Cardiac muscle cell (in vitro differentiated cells and primary cell): ENCODE data around the gene HLA-DQA1. TPM values are rescaled to one million over a fixed set of nuclear protein-coding genes. Genes with fewer than 3 reads are reported as not detected.
"Not testable (repeated sequence)": the region's sequence is repeated elsewhere in the genome, so short reads cannot be mapped to it uniquely, and the experiment has no call there.

Experiments used
- DNase-seq, 2 donors: peaks; one replicate each; pipeline versions ENCODE4 v3.0.0 to v3.0.0-alpha.2; 2010 to 2017; ENCODE audit warnings: low read depth in 1 of 2, low spot score in 1 of 2
- H3K27ac ChIP-seq: fragments of 200-600 bp; sonication (generic); 2 replicates; pipeline ENCODE4 v1.5.1; 2016
- H3K27me3 ChIP-seq: fragments of 200-600 bp; sonication (generic); 2 replicates; pipeline ENCODE4 v1.6.0; 2016; ENCODE audit warnings: control low read depth
- H3K36me3 ChIP-seq: fragments of 200-600 bp; sonication (generic); 2 replicates; pipeline ENCODE4 v1.5.1; 2016; ENCODE audit warnings: control low read depth
- H3K4me1 ChIP-seq: fragments of 200-600 bp; sonication (generic); 2 replicates; pipeline ENCODE4 v1.8.1; 2017; ENCODE audit warnings: low read depth, mild to moderate bottlenecking, mixed run types
- H3K4me3 ChIP-seq: fragments of 200-600 bp; sonication (generic); 2 replicates; pipeline ENCODE4 v1.5.1; 2016; ENCODE audit warnings: mild to moderate bottlenecking
- H3K9me3 ChIP-seq: fragments of 200-600 bp; sonication (generic); 2 replicates; pipeline ENCODE4 v1.5.1; 2017; ENCODE audit warnings: low read depth, mild to moderate bottlenecking, control low read depth
- polyA plus RNA-seq: library from polyadenylated mRNA; unstranded; fragments of >200 nt; fragmentation: Nextera tagmentation; extraction: Ambion mirVana; gene quantifications from 2 replicates; pipeline ENCODE4 v1.2.1, GENCODE V29; 2016
- total RNA-seq: library from RNA; depleted of rRNA; stranded (reverse); fragments of >200 nt; gene quantifications from 2 replicates; pipeline ENCODE4 v1.2.3, GENCODE V29; 2016
- TF ChIP-seq, protein P1 (sequence below): IDR thresholded peaks from 2 replicates; pipeline ENCODE4 v1.5.1; 2012; ENCODE audit warnings: low read depth, mild to moderate bottlenecking, low read length

The HLA-DQA1 gene
- total and polyA plus RNA-seq, 2 experiments from 2014 or later = not detected

GRCh38 chr6:32623693-32624092, 13.5 kb upstream of the HLA-DQA1 start:
- H3K4me3 ChIP-seq = no peak overlapping the region
- H3K27ac ChIP-seq = no peak overlapping the region
- H3K27me3 ChIP-seq = no peaks in the 10 kb centered on the region
- DNase-seq = no peak
- H3K4me1 ChIP-seq = no peaks in the 10 kb centered on the region
- TF ChIP-seq, protein P1, sequence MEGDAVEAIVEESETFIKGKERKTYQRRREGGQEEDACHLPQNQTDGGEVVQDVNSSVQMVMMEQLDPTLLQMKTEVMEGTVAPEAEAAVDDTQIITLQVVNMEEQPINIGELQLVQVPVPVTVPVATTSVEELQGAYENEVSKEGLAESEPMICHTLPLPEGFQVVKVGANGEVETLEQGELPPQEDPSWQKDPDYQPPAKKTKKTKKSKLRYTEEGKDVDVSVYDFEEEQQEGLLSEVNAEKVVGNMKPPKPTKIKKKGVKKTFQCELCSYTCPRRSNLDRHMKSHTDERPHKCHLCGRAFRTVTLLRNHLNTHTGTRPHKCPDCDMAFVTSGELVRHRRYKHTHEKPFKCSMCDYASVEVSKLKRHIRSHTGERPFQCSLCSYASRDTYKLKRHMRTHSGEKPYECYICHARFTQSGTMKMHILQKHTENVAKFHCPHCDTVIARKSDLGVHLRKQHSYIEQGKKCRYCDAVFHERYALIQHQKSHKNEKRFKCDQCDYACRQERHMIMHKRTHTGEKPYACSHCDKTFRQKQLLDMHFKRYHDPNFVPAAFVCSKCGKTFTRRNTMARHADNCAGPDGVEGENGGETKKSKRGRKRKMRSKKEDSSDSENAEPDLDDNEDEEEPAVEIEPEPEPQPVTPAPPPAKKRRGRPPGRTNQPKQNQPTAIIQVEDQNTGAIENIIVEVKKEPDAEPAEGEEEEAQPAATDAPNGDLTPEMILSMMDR = no peak
- no peaks in the 10 kb centered on the region for H3K36me3 ChIP-seq
- no peaks in the 10 kb centered on the region for H3K9me3 ChIP-seq

DNA sequence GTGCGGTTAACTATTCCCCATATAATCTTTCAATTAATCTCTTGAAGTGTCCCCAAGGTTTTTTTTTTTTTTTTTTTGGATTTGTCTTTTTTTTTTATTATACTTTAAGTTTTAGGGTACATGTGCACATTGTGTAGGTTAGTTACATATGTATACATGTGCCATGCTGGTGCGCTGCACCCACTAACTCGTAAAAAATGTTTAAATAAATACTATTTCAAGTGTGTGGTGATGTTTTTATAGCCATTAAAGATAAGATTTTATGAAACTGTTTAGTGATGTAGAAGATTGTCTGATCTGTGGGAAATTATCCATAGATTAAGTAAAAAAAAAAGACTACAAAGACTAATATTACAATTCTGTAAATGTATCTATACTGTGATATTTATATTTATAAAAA, 12.6 kb upstream of the HLA-DQA1 start:
- Histone ChIP-seq H3K27me3 (no peaks in the 10 kb centered on the region), H3K27ac (no peak overlapping the region), H3K4me3 (no peak overlapping the region), H3K36me3 (no peaks in the 10 kb centered on the region), H3K9me3 (no peaks in the 10 kb centered on the region), H3K4me1 (no peaks in the 10 kb centered on the region)
- DNase-seq = no peak
- TF ChIP-seq, protein P1 = no peak

- Histone ChIP-seq H3K9me3 (no peaks in the 10 kb centered on the region), H3K4me3 (no peak overlapping the region), H3K4me1 (no peaks in the 10 kb centered on the region), H3K27me3 (no peaks in the 10 kb centered on the region), H3K36me3 (no peaks in the 10 kb centered on the region), H3K27ac (no peak overlapping the region)
- DNase-seq = no peak
- TF ChIP-seq, protein P1 = no peak
Observed at GRCh38 chr6:32625137-32625536, 12.1 kb upstream of the HLA-DQA1 start.

GRCh38 chr6:32627249-32627648, 10.0 kb upstream of the HLA-DQA1 start:
- Histone ChIP-seq H3K36me3 (no peaks in the 10 kb centered on the region), H3K27ac (no peak overlapping the region), H3K4me3 (no peak overlapping the region), H3K27me3 (no peaks in the 10 kb centered on the region), H3K4me1 (no peaks in the 10 kb centered on the region), H3K9me3 (no peaks in the 10 kb centered on the region)
- DNase-seq = no peak
- TF ChIP-seq, protein P1 = no peak

DNA sequence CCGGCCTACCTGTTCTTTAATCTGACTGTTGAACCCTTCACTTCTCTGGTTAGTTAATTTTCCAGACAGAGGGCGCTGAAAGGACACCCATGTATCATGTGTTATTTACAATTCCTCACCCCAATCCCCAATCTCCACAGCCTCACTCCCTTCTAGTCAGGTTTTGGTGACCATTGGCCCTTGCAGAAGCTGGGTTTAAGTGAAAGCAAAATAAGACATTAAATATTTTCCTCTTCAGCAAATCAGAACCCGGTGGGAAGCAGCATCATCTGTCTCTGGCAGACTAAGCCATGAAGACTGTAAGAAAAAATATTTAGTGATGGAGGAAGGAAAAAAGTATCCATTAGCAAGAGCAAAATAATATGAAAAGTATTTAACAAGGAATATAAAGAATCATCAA, 9.4 kb upstream of the HLA-DQA1 start:
- H3K27me3 ChIP-seq = no peaks in the 10 kb centered on the region
- H3K4me3 ChIP-seq = no peak overlapping the region
- no peaks in the 10 kb centered on the region for H3K4me1 ChIP-seq
- H3K9me3 ChIP-seq = no peaks in the 10 kb centered on the region
- DNase-seq = peak in 1 of 2 donors; percentile 26
- TF ChIP-seq, protein P1 = no peak
- no peak overlapping the region for H3K27ac ChIP-seq
- H3K36me3 ChIP-seq = no peaks in the 10 kb centered on the region

DNA sequence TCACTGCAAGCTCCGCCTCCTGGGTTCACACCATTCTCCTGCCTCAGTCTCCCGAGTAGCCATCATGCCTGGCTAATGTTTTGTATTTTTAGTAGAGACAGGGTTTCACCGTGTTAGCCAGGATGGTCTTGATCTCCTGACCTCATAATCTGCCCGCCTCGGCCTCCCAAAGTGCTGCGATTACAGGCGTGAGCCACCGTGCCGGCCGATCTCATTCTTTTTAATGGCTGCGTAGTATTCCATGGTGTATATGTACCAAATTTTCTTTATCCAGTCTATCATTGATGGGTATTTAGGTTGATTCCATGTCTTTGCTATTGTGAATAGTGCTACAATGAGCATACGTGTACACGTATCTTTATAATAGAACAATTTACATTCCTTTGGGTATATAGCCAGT, 7.4 kb upstream of the HLA-DQA1 start:
- not testable (repeated sequence) for H3K27me3 ChIP-seq, H3K4me1 ChIP-seq, H3K9me3 ChIP-seq, H3K4me3 ChIP-seq, H3K36me3 ChIP-seq, H3K27ac ChIP-seq, DNase-seq
